ENCODE measurements around the gene MYO3B. TPM values are rescaled to one million over a fixed set of nuclear protein-coding genes. Genes with fewer than 3 reads are reported as not detected.

Gene MYO3B
- total and polyA plus RNA-seq, 2 of the 8 experiments (the other 6 are each of a cell fraction or from before 2014, with no cell fraction given) = 0.17 to 0.19 TPM

DNA sequence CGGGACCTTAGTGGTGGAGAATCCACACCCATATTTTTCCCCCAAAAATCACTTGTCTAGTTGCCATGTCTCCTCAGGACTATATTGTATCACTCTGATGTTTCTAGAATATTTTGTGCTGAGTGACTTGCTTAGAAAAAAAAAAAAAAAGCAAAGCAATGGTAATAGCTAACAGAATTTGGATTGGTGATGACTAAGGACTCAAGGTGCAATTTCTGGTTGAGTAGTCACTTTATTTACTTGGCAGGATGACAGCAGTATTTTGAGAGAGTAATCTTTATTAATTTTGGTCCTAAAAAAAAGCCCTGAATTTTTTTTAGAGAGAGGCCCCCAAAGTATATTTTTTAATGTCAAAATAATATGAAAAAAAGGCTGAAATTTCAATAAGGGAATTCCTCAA, 32.8 kb upstream of the MYO3B start:
- DNase-seq (ENCODE audit: low read depth in 1 of 2, low spot score in 2 of 2) (no peak), FAIRE-seq (no peak)
- H3K9me3 ChIP-seq (ENCODE audit: insufficient read depth in 2 of 2, low read depth in 1 of 2, low read length in 1 of 2) = peaks cover 3 to 14% of the 10 kb centered on the region in 2 experiments; a peak in 2 of 4 replicates
- TF ChIP-seq CTBP2 (IDR thresholded peaks at IDR 0.05; ENCODE audit: borderline replicate concordance, insufficient read depth, insufficient read length, low read length) (no peak), SRF (IDR thresholded peaks at IDR 0.05; ENCODE audit: low read depth, low read length) (no peak), ZNF274 (IDR thresholded peaks at IDR 0.05; ENCODE audit: borderline replicate concordance, extremely low read depth, low read length) (no peak), TAF7 (optimal IDR thresholded peaks at IDR 0.05; ENCODE audit: borderline replicate concordance, low read depth, low read length) (no peak), CHD1 (IDR thresholded peaks at IDR 0.05; ENCODE audit: low read depth, low read length) (no peak)
- TF ChIP-seq, protein P1, sequence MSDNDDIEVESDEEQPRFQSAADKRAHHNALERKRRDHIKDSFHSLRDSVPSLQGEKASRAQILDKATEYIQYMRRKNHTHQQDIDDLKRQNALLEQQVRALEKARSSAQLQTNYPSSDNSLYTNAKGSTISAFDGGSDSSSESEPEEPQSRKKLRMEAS (IDR thresholded peaks at IDR 0.05) = no peak
- no peak overlapping the region for H3K4me3 ChIP-seq (ENCODE audit: extremely low read depth in 1 of 4, insufficient read depth in 2 of 4, low read depth in 3 of 4, low read length in 4 of 4)
- no peaks in the 10 kb centered on the region for H4K20me1 ChIP-seq (replicated peaks in 1 of 2; ENCODE audit: control insufficient read depth in 1 of 2, insufficient read depth in 2 of 2, low read length in 2 of 2)
- H3K23me2 ChIP-seq (ENCODE audit: low read depth, low read length) = no peaks in the 10 kb centered on the region
- no peak overlapping the region for H4K91ac ChIP-seq (replicated peaks; ENCODE audit: insufficient read length, low read length)
- no peaks in the 10 kb centered on the region for H3K79me1 ChIP-seq (ENCODE audit: low read depth, low read length)
- H4K8ac ChIP-seq (ENCODE audit: extremely low read depth, insufficient read depth, low read length) = no peak overlapping the region
- H2AFZ ChIP-seq (ENCODE audit: low read length) = no peak overlapping the region; the same call in 1 of the 2 replicates
- H3K27ac ChIP-seq (ENCODE audit: low read depth, low read length) = no peak overlapping the region
- ChIA-PET POLR2A (ENCODE audit: partially characterized antibody) (interaction anchor here (0.7 kb wide), 1 partner anchor 36 kb away, joined by 3 read pairs; no protein-coding TSS in a partner anchor), CTCF (ENCODE audit: partially characterized antibody) (interaction anchor here (1.0 kb wide), 1 partner anchor 10 kb away, joined by 4 read pairs; no protein-coding TSS in a partner anchor)
- 100% methylated on average over 1 of the region's 1 CpG; no CpG with 5 or more reads in 1 of the 2 experiments for WGBS, 2 experiments (ENCODE audit: extremely low coverage in 1 of 2, insufficient coverage in 1 of 2, insufficient read length in 1 of 2, insufficient replicate concordance in 2 of 2, low coverage in 1 of 2, low lambda C conversion rate in 2 of 2, missing lambda C conversion rate in 1 of 2)
- no peak overlapping the region for H4K5ac ChIP-seq (ENCODE audit: insufficient read length, low read depth, low read length)
- no peak overlapping the region for H3K56ac ChIP-seq (replicated peaks; ENCODE audit: insufficient read length, low read depth, low read length)
- no peaks in the 10 kb centered on the region for H3K36me3 ChIP-seq (ENCODE audit: control insufficient read depth in 2 of 4, insufficient read depth in 4 of 4, low read length in 3 of 4)
- H3K14ac ChIP-seq (ENCODE audit: insufficient read length) = no peak overlapping the region
- H2BK12ac ChIP-seq (ENCODE audit: low read depth, low read length) = no peak overlapping the region
- no peak overlapping the region for H3K18ac ChIP-seq (ENCODE audit: extremely low read depth, low read length)
- H3K79me2 ChIP-seq (ENCODE audit: control insufficient read depth in 1 of 2, insufficient read depth in 2 of 2, low read length in 2 of 2) = no peaks in the 10 kb centered on the region
- H3K4me1 ChIP-seq (replicated peaks in 1 of 4; ENCODE audit: control insufficient read depth in 3 of 4, insufficient read depth in 4 of 4, low read length in 3 of 4) = peaks cover 0 to 3% (median 0%) of the 10 kb centered on the region in 4 experiments; a peak in 3 of 7 replicates
- H3K9ac ChIP-seq (replicated peaks in 1 of 4; ENCODE audit: extremely low read depth in 1 of 4, low read depth in 3 of 4, low read length in 3 of 4) = no peak overlapping the region
- no peak overlapping the region for H3K23ac ChIP-seq (ENCODE audit: insufficient read length)
- no peak overlapping the region for H3K4ac ChIP-seq (replicated peaks; ENCODE audit: insufficient read length, low read depth, low read length)
- H3K27me3 ChIP-seq (replicated peaks in 1 of 4; ENCODE audit: control insufficient read depth in 3 of 4, extremely low read depth in 1 of 4, insufficient read depth in 3 of 4, low read length in 3 of 4) = no peaks in the 10 kb centered on the region; a peak in 1 of 7 replicates
- no peak overlapping the region for H3K4me2 ChIP-seq (ENCODE audit: insufficient read depth in 1 of 2, low read depth in 2 of 2, low read length in 2 of 2)
- no peak overlapping the region for H2BK20ac ChIP-seq (ENCODE audit: low read length)
- H2BK5ac ChIP-seq (ENCODE audit: low read depth, low read length) = no peak overlapping the region
- H2BK120ac ChIP-seq (replicated peaks; ENCODE audit: low read depth, low read length) = no peak overlapping the region
- no peak overlapping the region for H2BK15ac ChIP-seq (ENCODE audit: low read length)
- H2AK5ac ChIP-seq (ENCODE audit: low read depth, low read length) = no peak overlapping the region
